Mesothelial cell of epicardium (in vitro differentiated cells): ENCODE results near the gene UTS2. TPM values are rescaled to one million over a fixed set of nuclear protein-coding genes. Genes with fewer than 3 reads are reported as not detected.

ENCODE experiments used
- DNase-seq, 2 experiments: peaks; one replicate each; pipeline ENCODE4 v3.0.0; 2021; ENCODE audit warnings: low spot score in 2 of 2; ENCODE audit not compliant: unreplicated experiment in 2 of 2
- H3K27ac Mint-ChIP-seq: 2 replicates; pipeline ENCODE4 v1.8.0; 2021; ENCODE audit warnings: mixed read lengths
- H3K27me3 Mint-ChIP-seq: 2 replicates; pipeline ENCODE4 v1.8.0; 2021; ENCODE audit warnings: low read depth, mixed read lengths
- H3K36me3 Mint-ChIP-seq: 2 replicates; pipeline ENCODE4 v1.8.0; 2021; ENCODE audit warnings: mixed read lengths
- H3K4me1 Mint-ChIP-seq: 2 replicates; pipeline ENCODE4 v1.8.0; 2021; ENCODE audit warnings: mixed read lengths
- H3K4me3 Mint-ChIP-seq: 2 replicates; pipeline ENCODE4 v1.8.0; 2021; ENCODE audit warnings: mild to moderate bottlenecking, moderate library complexity, mixed read lengths
- H3K9me3 Mint-ChIP-seq: 2 replicates; pipeline ENCODE4 v1.8.0; 2021; ENCODE audit warnings: mixed read lengths
- CTCF ChIP-seq: fragments of 200-600 bp; sonication (generic); IDR thresholded peaks from one replicate; pipeline ENCODE4 v1.5.0; 2021; ENCODE audit warnings: antibody characterized with exemption; ENCODE audit not compliant: unreplicated experiment
- total RNA-seq: library from RNA; stranded (reverse); gene quantifications from 3 replicates; pipeline ENCODE4 v1.2.1, GENCODE V29; 2021

The UTS2 gene
- total RNA-seq, 1 donor from 2014 or later: not detected

- Mint-ChIP-seq H3K27me3 (no peaks in the 10 kb centered on the region), H3K4me3 (no peak overlapping the region), H3K27ac (no peak overlapping the region), H3K36me3 (no peaks in the 10 kb centered on the region), H3K9me3 (no peaks in the 10 kb centered on the region), H3K4me1 (no peaks in the 10 kb centered on the region)
- TF ChIP-seq CTCF: no peak
- DNase-seq: no peak
These were observed 16.5 kb upstream of the UTS2 start for GRCh38 chr1:7869136-7869920.

- Mint-ChIP-seq H3K4me1 (no peaks in the 10 kb centered on the region), H3K36me3 (no peaks in the 10 kb centered on the region), H3K4me3 (no peak overlapping the region), H3K9me3 (no peaks in the 10 kb centered on the region), H3K27ac (no peak overlapping the region), H3K27me3 (no peaks in the 10 kb centered on the region)
- no peak for TF ChIP-seq CTCF
- DNase-seq: no peak
These were observed 15.4 kb upstream of the UTS2 start for GRCh38 chr1:7868070-7868780.

GRCh38 chr1:7865978-7866377 is 13.1 kb upstream of the UTS2 start:
- Mint-ChIP-seq H3K4me3 (no peak overlapping the region), H3K27ac (no peak overlapping the region), H3K4me1 (no peaks in the 10 kb centered on the region), H3K27me3 (no peaks in the 10 kb centered on the region), H3K36me3 (no peaks in the 10 kb centered on the region), H3K9me3 (no peaks in the 10 kb centered on the region)
- no peak for DNase-seq
- no peak for TF ChIP-seq CTCF

- no peaks in the 10 kb centered on the region for H3K4me1 Mint-ChIP-seq
- no peak overlapping the region for H3K4me3 Mint-ChIP-seq
- no peaks in the 10 kb centered on the region for H3K36me3 Mint-ChIP-seq
- no peak for DNase-seq
- no peak overlapping the region for H3K27ac Mint-ChIP-seq
- TF ChIP-seq CTCF: no peak
- no peaks in the 10 kb centered on the region for H3K9me3 Mint-ChIP-seq
- no peaks in the 10 kb centered on the region for H3K27me3 Mint-ChIP-seq
These were observed 11.0 kb upstream of the UTS2 start for GRCh38 chr1:7863756-7864328.

GRCh38 chr1:7862211-7863060 is 9.6 kb upstream of the UTS2 start:
- DNase-seq: no peak
- Mint-ChIP-seq H3K9me3 (no peaks in the 10 kb centered on the region), H3K27me3 (no peaks in the 10 kb centered on the region), H3K4me3 (no peak overlapping the region), H3K36me3 (no peaks in the 10 kb centered on the region), H3K27ac (no peak overlapping the region), H3K4me1 (no peaks in the 10 kb centered on the region)
- no peak for TF ChIP-seq CTCF
